PC-9 (cell line): Measurements from ENCODE around the gene PRLR. TPM values are rescaled to one million over a fixed set of nuclear protein-coding genes. Genes with fewer than 3 reads are reported as not detected.

ENCODE experiments used
- BruUV-seq: library from RNA; stranded (reverse); fragments of 400-500 nt; replicated peaks from 2 replicates; lab custom pipeline; 2021; lab: Mats Ljungman, UMichigan
- CTCF ChIA-PET: fragments of 300-600 bp; sonication (Branson Sonifier 250); formaldehyde crosslinking; loops from one replicate; lab custom pipeline; 2022; ENCODE audit warnings: antibody characterized with exemption; lab: Charles Lee
- POLR2A ChIA-PET: fragments of 300-600 bp; sonication (Branson Sonifier 250); formaldehyde crosslinking; loops from one replicate; lab custom pipeline; 2022; ENCODE audit warnings: antibody characterized with exemption; ENCODE audit not compliant: unreplicated experiment; lab: Charles Lee
- DNase-seq, 2 experiments: peaks; one replicate each; pipeline versions ENCODE4 v3.0.0 to v3.0.0-alpha.2; 2015 to 2022; ENCODE audit warnings: mixed read lengths in 1 of 2
- H2AFZ ChIP-seq: fragments of 200-600 bp; sonication (generic); 2 replicates; pipeline ENCODE4 v1.8.1; 2017; ENCODE audit warnings: antibody characterized with exemption
- H3F3A ChIP-seq: fragments of 200-600 bp; sonication (generic); 2 replicates; pipeline ENCODE4 v1.8.1; 2017; ENCODE audit warnings: antibody characterized with exemption, mild to moderate bottlenecking, low read depth; ENCODE audit not compliant: insufficient read depth
- H3K27ac ChIP-seq: fragments of 200-600 bp; sonication (generic); 2 replicates; pipeline ENCODE4 v1.6.1; 2016; ENCODE audit warnings: mixed run types
- H3K27me3 ChIP-seq: fragments of 200-600 bp; sonication (generic); 2 replicates; pipeline ENCODE4 v1.6.1; 2016; ENCODE audit warnings: low read depth, mixed run types; ENCODE audit not compliant: insufficient read depth
- H3K36me3 ChIP-seq: fragments of 200-600 bp; sonication (generic); 2 replicates; pipeline ENCODE4 v1.6.1; 2016; ENCODE audit warnings: low read depth, mixed run types
- H3K4me1 ChIP-seq: fragments of 200-600 bp; sonication (generic); replicated peaks from 2 replicates; pipeline ENCODE4 v1.6.1; 2016; ENCODE audit warnings: mixed run types; ENCODE audit not compliant: insufficient read depth
- H3K4me2 ChIP-seq: fragments of 200-600 bp; sonication (generic); 2 replicates; pipeline ENCODE4 v1.6.1; 2017; ENCODE audit warnings: mixed run types
- H3K4me3 ChIP-seq: fragments of 200-600 bp; sonication (generic); 2 replicates; pipeline ENCODE4 v1.6.1; 2016; ENCODE audit warnings: mixed run types
- H3K79me2 ChIP-seq: fragments of 200-600 bp; sonication (generic); 2 replicates; pipeline ENCODE4 v1.6.1; 2017; ENCODE audit warnings: low read depth, mixed run types
- H3K9me2 ChIP-seq: fragments of 200-600 bp; sonication (generic); 2 replicates; pipeline ENCODE4 v1.8.1; 2017; ENCODE audit warnings: mild to moderate bottlenecking; ENCODE audit not compliant: insufficient read depth
- H3K9me3 ChIP-seq: fragments of 200-600 bp; sonication (generic); 2 replicates; pipeline ENCODE4 v1.8.1; 2016; ENCODE audit warnings: low read depth; ENCODE audit not compliant: insufficient read depth
- H4K20me1 ChIP-seq: fragments of 200-600 bp; sonication (generic); 2 replicates; pipeline ENCODE4 v1.8.1; 2017; ENCODE audit not compliant: insufficient read depth
- EZH2 ChIP-seq: fragments of 200-600 bp; sonication (generic); IDR thresholded peaks from 2 replicates; pipeline ENCODE4 v1.8.0; 2017; ENCODE audit warnings: antibody characterized with exemption, low read depth
- intact Hi-C: fragments of 100-400 bp; cut with micrococcal nuclease; formaldehyde crosslinking; loops from one replicate; pipeline ENCODE4 v1.10.0; 2022; ENCODE audit not compliant: unreplicated experiment
- total RNA-seq: library from RNA; stranded (reverse); gene quantifications from 2 replicates; pipeline ENCODE4 v1.2.3, GENCODE V29; 2021
- TF ChIP-seq, protein P1 (sequence below): fragments of 200-600 bp; sonication (generic); conservative IDR thresholded peaks from 2 replicates; pipeline ENCODE4 v1.6.1; 2017; ENCODE audit warnings: mixed run types, antibody characterized with exemption, mild to moderate bottlenecking, moderate library complexity

The PRLR gene
- total RNA-seq, 1 experiment from 2014 or later = not detected

DNA sequence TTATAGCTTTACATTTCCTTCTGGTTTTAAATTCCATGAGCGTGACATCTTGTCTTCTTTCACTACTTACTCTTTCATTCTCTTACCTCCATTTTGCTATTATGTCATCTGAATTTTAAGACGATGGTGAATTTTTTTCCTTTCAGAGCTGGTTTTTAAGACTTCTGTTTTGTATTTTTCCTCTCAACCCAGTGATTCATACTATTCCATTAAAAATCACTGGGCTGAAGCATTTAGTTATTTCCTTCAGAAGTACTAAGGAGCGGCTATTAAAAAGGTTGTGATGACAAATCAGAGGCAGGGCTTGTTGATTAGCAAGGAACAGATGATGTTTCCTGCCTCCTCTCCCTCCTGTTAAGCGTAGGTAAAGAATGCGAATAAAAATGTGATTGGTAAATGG is 199.0 kb downstream of the PRLR start:
- no peaks in the 10 kb centered on the region for H3K9me2 ChIP-seq
- no peaks in the 10 kb centered on the region for H4K20me1 ChIP-seq
- H3F3A ChIP-seq = no peaks in the 10 kb centered on the region
- peaks cover 99% of the 10 kb centered on the region for H3K27me3 ChIP-seq
- ChIA-PET POLR2A (no interaction called here), CTCF (no interaction called here)
- H3K4me3 ChIP-seq = no peak overlapping the region
- no peaks in the 10 kb centered on the region for H3K79me2 ChIP-seq
- H3K4me2 ChIP-seq = no peak overlapping the region
- no TSS peak for BruUV-seq
- H3K9me3 ChIP-seq = no peaks in the 10 kb centered on the region
- H3K4me1 ChIP-seq = no peaks in the 10 kb centered on the region
- intact Hi-C loops = no loop called here
- H3K36me3 ChIP-seq = no peaks in the 10 kb centered on the region
- H3K27ac ChIP-seq = no peak overlapping the region
- TF ChIP-seq EZH2 = no peak
- TF ChIP-seq, protein P1, sequence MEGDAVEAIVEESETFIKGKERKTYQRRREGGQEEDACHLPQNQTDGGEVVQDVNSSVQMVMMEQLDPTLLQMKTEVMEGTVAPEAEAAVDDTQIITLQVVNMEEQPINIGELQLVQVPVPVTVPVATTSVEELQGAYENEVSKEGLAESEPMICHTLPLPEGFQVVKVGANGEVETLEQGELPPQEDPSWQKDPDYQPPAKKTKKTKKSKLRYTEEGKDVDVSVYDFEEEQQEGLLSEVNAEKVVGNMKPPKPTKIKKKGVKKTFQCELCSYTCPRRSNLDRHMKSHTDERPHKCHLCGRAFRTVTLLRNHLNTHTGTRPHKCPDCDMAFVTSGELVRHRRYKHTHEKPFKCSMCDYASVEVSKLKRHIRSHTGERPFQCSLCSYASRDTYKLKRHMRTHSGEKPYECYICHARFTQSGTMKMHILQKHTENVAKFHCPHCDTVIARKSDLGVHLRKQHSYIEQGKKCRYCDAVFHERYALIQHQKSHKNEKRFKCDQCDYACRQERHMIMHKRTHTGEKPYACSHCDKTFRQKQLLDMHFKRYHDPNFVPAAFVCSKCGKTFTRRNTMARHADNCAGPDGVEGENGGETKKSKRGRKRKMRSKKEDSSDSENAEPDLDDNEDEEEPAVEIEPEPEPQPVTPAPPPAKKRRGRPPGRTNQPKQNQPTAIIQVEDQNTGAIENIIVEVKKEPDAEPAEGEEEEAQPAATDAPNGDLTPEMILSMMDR = no peak
- no peak overlapping the region for H2AFZ ChIP-seq
- no peak for DNase-seq

DNA sequence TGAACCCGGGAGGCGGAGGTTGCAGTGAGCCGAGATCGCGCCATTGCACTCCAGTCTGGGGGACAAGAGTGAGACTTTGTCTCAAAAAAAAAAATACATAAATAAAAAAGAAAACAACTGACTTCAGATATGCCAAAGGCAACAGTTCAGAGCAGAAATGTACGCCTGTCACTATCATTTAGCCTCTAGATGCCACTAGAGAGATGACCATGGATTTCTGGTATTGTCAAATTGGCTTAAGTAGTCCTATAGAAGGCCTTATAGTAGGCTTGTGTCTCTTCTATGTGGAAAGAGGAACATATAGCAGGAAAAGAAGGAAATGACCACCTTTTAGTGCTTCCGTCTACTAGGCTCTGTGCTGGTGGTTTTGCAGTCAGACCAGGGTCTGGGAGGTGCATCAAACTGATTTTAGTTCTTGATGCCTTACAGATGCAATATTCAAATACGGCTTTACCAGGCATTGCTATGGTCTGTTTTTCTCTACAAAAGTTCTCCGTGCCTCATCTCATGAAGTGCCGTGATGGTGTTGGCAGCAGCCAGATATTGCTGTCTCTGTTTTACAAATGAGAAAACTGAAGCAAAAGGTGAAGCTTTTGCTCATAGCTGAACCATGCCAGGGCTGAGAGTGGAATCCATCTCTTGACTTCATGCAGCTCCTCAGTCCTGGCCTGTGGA is 199.7 kb downstream of the PRLR start:
- H3K79me2 ChIP-seq = no peaks in the 10 kb centered on the region
- no TSS peak for BruUV-seq
- intact Hi-C loops = no loop called here
- H3K4me1 ChIP-seq = no peaks in the 10 kb centered on the region
- ChIA-PET CTCF (no interaction called here), POLR2A (no interaction called here)
- H4K20me1 ChIP-seq = no peaks in the 10 kb centered on the region
- no peaks in the 10 kb centered on the region for H3K36me3 ChIP-seq
- no peak overlapping the region for H3K27ac ChIP-seq
- no peak overlapping the region for H2AFZ ChIP-seq
- no peak for DNase-seq
- no peak for TF ChIP-seq EZH2
- TF ChIP-seq, protein P1 = no peak
- no peak overlapping the region for H3K4me3 ChIP-seq
- no peak overlapping the region for H3K4me2 ChIP-seq
- no peaks in the 10 kb centered on the region for H3K9me2 ChIP-seq
- no peaks in the 10 kb centered on the region for H3K9me3 ChIP-seq
- H3F3A ChIP-seq = no peaks in the 10 kb centered on the region
- H3K27me3 ChIP-seq = peaks cover 100% of the 10 kb centered on the region

GRCh38 chr5:35029333-35029732 is 201.0 kb downstream of the PRLR start:
- no peak overlapping the region for H3K4me2 ChIP-seq
- no peaks in the 10 kb centered on the region for H4K20me1 ChIP-seq
- H3F3A ChIP-seq = no peaks in the 10 kb centered on the region
- peaks cover 98% of the 10 kb centered on the region for H3K27me3 ChIP-seq
- H3K27ac ChIP-seq = no peak overlapping the region
- BruUV-seq = no TSS peak
- no peaks in the 10 kb centered on the region for H3K4me1 ChIP-seq
- DNase-seq = no peak
- no peaks in the 10 kb centered on the region for H3K36me3 ChIP-seq
- no peaks in the 10 kb centered on the region for H3K79me2 ChIP-seq
- H3K4me3 ChIP-seq = no peak overlapping the region
- H3K9me3 ChIP-seq = no peaks in the 10 kb centered on the region
- H2AFZ ChIP-seq = no peak overlapping the region
- intact Hi-C loops = no loop called here
- no peak for TF ChIP-seq EZH2
- TF ChIP-seq, protein P1 = no peak
- H3K9me2 ChIP-seq = no peaks in the 10 kb centered on the region
- ChIA-PET CTCF (no interaction called here), POLR2A (no interaction called here)
